Lower lobe of right lung (tissue), 2 donors: ENCODE measurements around the gene EPHA2. TPM values are rescaled to one million over a fixed set of nuclear protein-coding genes. Genes with fewer than 3 reads are reported as not detected.

Experiments
- ATAC-seq, 2 donors: fragments of 200-7000 bp; cut with Tn5 transposase; one replicate each; pipeline ENCODE4 v1.9.1; 2020 to 2022; ENCODE audit warnings: mild to moderate bottlenecking in 2 of 2, moderate library complexity in 2 of 2
- DNase-seq: peaks from one replicate; pipeline ENCODE4 v3.0.0-alpha.2; 2020
- H3K27ac ChIP-seq: fragments of 200-600 bp; one replicate; pipeline ENCODE4 v1.8.0; 2022
- H3K27me3 ChIP-seq: fragments of 200-600 bp; one replicate; pipeline ENCODE4 v1.8.0; 2022; ENCODE audit warnings: low read depth
- H3K36me3 ChIP-seq: fragments of 200-600 bp; one replicate; pipeline ENCODE4 v1.8.0; 2022; ENCODE audit warnings: mild to moderate bottlenecking
- H3K4me1 ChIP-seq: fragments of 200-600 bp; one replicate; pipeline ENCODE4 v1.8.0; 2022
- H3K4me3 ChIP-seq: fragments of 200-600 bp; one replicate; pipeline ENCODE4 v1.8.0; 2022; ENCODE audit warnings: mild to moderate bottlenecking
- H3K9me3 ChIP-seq: fragments of 200-600 bp; one replicate; pipeline ENCODE4 v1.8.0; 2022
- intact Hi-C: fragments of 100-400 bp; cut with DNase I; formaldehyde crosslinking; loops from one replicate; pipeline ENCODE4 v1.11.0; 2022
- total RNA-seq: library from RNA; stranded (reverse); fragmentation: NEBNext Ultra II Directional; extraction: Animal tissue kit (Norgen Biotek cat#: 25700); gene quantifications from one replicate; pipeline ENCODE4 v1.2.1, GENCODE V29; 2021
- TF ChIP-seq, protein P1 (sequence below): fragments of 200-600 bp; IDR thresholded peaks from one replicate; pipeline ENCODE4 v1.8.0; 2022; ENCODE audit warnings: antibody characterized with exemption, mild to moderate bottlenecking
- donor health status: DM: no; HTN: yes; CAD: no; lungs with severe emphysema.

Gene EPHA2
- total RNA-seq, 1 donor from 2014 or later, result 20.4 TPM

GRCh38 chr1:16143566-16144324, 12.1 kb downstream of the EPHA2 start:
- Histone ChIP-seq H3K27me3 (no peaks in the 10 kb centered on the region), H3K4me1 (peaks cover 87% of the 10 kb centered on the region), H3K9me3 (no peaks in the 10 kb centered on the region), H3K27ac (peak overlapping the region; percentile 90), H3K36me3 (peaks cover 19% of the 10 kb centered on the region), H3K4me3 (no peak overlapping the region)
- intact Hi-C loops, result no loop called here
- peak; percentile 82 to 88 for ATAC-seq
- DNase-seq, result peak; percentile 89
- TF ChIP-seq, protein P1, sequence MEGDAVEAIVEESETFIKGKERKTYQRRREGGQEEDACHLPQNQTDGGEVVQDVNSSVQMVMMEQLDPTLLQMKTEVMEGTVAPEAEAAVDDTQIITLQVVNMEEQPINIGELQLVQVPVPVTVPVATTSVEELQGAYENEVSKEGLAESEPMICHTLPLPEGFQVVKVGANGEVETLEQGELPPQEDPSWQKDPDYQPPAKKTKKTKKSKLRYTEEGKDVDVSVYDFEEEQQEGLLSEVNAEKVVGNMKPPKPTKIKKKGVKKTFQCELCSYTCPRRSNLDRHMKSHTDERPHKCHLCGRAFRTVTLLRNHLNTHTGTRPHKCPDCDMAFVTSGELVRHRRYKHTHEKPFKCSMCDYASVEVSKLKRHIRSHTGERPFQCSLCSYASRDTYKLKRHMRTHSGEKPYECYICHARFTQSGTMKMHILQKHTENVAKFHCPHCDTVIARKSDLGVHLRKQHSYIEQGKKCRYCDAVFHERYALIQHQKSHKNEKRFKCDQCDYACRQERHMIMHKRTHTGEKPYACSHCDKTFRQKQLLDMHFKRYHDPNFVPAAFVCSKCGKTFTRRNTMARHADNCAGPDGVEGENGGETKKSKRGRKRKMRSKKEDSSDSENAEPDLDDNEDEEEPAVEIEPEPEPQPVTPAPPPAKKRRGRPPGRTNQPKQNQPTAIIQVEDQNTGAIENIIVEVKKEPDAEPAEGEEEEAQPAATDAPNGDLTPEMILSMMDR, result no peak

DNA sequence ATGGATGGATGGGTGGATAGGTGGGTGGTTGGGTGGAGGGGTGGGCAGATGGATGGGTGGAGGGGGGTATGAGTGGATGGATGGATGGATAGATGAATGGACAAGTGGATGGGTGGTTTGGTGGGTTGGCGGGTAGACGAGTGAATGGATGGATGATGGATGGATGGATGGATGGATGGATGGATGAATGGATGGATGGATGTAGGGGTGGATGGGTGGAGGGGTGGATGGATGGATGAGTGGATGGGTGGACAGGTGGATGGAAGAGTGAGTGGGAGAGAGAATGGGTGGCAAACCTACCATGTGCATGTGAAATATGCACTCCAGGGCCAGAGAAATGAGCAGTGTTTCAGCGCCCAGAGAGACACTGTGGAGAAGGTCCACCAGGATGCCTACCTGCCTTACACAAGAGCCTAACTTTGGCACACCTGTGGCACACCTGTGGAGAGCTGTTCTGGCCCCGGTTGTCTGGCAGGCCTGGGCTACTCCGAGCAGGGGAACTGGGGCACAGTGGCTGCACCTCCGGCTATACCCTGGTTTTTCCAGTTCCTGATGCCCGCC, 12.8 kb downstream of the EPHA2 start:
- H3K27me3 ChIP-seq, result no peaks in the 10 kb centered on the region
- H3K9me3 ChIP-seq, result no peaks in the 10 kb centered on the region
- H3K27ac ChIP-seq, result peak overlapping the region; percentile 90
- intact Hi-C loops, result no loop called here
- DNase-seq (no peak), ATAC-seq (no peak)
- H3K4me1 ChIP-seq, result peaks cover 91% of the 10 kb centered on the region
- no peak overlapping the region for H3K4me3 ChIP-seq
- peaks cover 19% of the 10 kb centered on the region for H3K36me3 ChIP-seq
- TF ChIP-seq, protein P1, result no peak

GRCh38 chr1:16142383-16142995, 13.4 kb downstream of the EPHA2 start:
- Histone ChIP-seq H3K9me3 (no peaks in the 10 kb centered on the region), H3K27ac (peak overlapping the region; percentile 63), H3K27me3 (no peaks in the 10 kb centered on the region), H3K4me3 (no peak overlapping the region), H3K36me3 (peaks cover 19% of the 10 kb centered on the region), H3K4me1 (peaks cover 85% of the 10 kb centered on the region)
- intact Hi-C loops, result no loop called here
- ATAC-seq, result no peak
- DNase-seq, result no peak
- TF ChIP-seq, protein P1, result no peak

DNA sequence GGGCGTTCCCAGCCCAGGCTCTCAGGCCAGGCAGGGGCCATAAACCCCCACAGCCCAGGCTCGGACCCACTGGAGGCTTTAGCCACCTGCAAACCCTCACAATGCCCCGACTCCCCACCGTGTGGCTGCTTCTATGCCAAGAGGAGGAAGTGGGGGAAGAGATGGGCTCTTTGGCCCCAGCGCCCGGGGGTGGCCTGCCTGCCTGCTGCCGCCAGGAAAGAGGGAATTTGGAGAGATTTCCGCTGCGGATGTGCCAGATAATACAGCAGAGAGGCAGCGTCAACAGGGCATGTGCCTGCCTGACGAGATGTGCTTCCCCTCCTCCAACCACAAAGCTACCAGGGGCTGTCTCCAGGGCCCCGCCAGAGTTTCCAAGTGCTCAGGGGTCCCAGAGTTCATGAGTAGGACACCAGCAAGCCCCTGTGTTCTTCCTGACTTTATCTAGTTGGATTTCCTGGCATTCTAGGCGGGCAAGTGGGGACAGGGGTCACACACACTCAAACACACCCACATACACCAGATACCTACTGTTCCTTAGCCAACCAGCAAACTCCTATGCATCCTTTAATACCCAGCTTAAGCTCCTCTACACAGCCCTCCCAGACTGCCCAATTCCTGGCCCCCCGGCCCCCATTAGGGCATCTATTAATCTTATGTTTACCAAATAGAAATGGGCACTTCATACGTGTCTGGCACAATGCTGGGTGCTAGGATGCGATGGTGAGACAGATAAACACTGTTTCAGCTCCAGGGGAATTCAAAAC, 14.1 kb downstream of the EPHA2 start:
- peaks cover 20% of the 10 kb centered on the region for H3K36me3 ChIP-seq
- intact Hi-C loops, result no loop called here
- no peak for DNase-seq

DNA sequence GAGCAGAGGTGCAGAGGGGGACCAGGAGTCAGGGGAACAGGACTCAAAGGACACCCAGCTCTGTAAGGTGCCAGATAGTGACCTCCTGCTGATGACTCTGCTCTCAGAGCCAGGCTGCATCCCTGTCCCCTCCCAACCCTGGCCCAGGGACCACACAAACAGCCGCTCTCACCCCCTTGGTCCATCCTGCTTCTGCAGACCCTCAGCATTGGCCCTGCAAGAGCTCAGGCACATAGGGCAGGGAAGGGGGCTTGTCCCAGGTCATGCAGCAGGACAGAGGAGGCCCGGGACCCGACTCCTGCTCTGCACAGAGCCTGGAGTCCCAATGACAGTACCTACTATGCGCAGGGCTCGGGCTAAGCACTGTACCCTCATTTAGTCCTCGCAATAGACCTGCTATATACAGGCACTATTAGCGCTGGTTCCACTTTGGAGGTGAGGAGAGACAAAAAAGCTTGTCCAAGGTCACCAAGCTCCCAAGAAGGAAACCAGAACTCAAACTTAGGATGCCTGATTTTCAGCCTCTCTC, 15.7 kb downstream of the EPHA2 start:
- peaks cover 33% of the 10 kb centered on the region for H3K36me3 ChIP-seq
- no peak overlapping the region for H3K4me3 ChIP-seq
- intact Hi-C loops, result no loop called here
- peaks cover 61% of the 10 kb centered on the region for H3K4me1 ChIP-seq
- H3K27me3 ChIP-seq, result no peaks in the 10 kb centered on the region
- DNase-seq (no peak), ATAC-seq (no peak)
- H3K9me3 ChIP-seq, result no peaks in the 10 kb centered on the region
- TF ChIP-seq, protein P1, result no peak
- peak overlapping the region; percentile 63 for H3K27ac ChIP-seq

More for the DNA sequence above, 14.1 kb downstream of the EPHA2 start:
- TF ChIP-seq, protein P1, result no peak
- Histone ChIP-seq H3K9me3 (no peaks in the 10 kb centered on the region), H3K4me3 (no peak overlapping the region), H3K4me1 (peaks cover 78% of the 10 kb centered on the region), H3K27me3 (no peaks in the 10 kb centered on the region), H3K27ac (peak overlapping the region; percentile 63)
- ATAC-seq, result no peak
